Hepatocyte (in vitro differentiated cells): ENCODE data around the gene ZDHHC14. TPM values are rescaled to one million over a fixed set of nuclear protein-coding genes. Genes with fewer than 3 reads are reported as not detected.
"Not testable (repeated sequence)": the region's sequence is repeated elsewhere in the genome, so short reads cannot be mapped to it uniquely, and the experiment has no call there.

Experiments
- DNase-seq: peaks from one replicate; pipeline ENCODE4 v3.0.0-alpha.2; 2016; ENCODE audit warnings: low spot score
- H2AFZ ChIP-seq: fragments of 200-600 bp; sonication (generic); 2 replicates; pipeline ENCODE4 v1.6.0; 2016; ENCODE audit warnings: antibody characterized with exemption, mild to moderate bottlenecking
- H3K27ac ChIP-seq: fragments of 200-600 bp; sonication (generic); 2 replicates; pipeline ENCODE4 v1.5.1; 2016; ENCODE audit warnings: mild to moderate bottlenecking
- H3K27me3 ChIP-seq: fragments of 200-600 bp; sonication (generic); 2 replicates; pipeline ENCODE4 v1.6.1; 2016
- H3K36me3 ChIP-seq: fragments of 200-600 bp; sonication (generic); replicated peaks from 2 replicates; pipeline ENCODE4 v1.5.1; 2016; ENCODE audit warnings: low read depth; ENCODE audit not compliant: insufficient read depth
- H3K4me1 ChIP-seq: fragments of 200-600 bp; sonication (generic); 2 replicates; pipeline ENCODE4 v1.5.1; 2016; ENCODE audit warnings: mild to moderate bottlenecking, moderate library complexity; ENCODE audit not compliant: insufficient read depth
- H3K4me2 ChIP-seq: fragments of 200-600 bp; sonication (generic); 2 replicates; pipeline ENCODE4 v1.6.0; 2016
- H3K4me3 ChIP-seq: fragments of 200-600 bp; sonication (generic); 2 replicates; pipeline ENCODE4 v1.5.1; 2016; ENCODE audit warnings: mild to moderate bottlenecking
- H3K79me2 ChIP-seq: fragments of 200-600 bp; sonication (generic); 2 replicates; pipeline ENCODE4 v1.6.0; 2017; ENCODE audit warnings: mild to moderate bottlenecking
- H3K9me2 ChIP-seq: fragments of 200-600 bp; sonication (generic); replicated peaks from 2 replicates; pipeline ENCODE4 v1.6.0; 2017; ENCODE audit warnings: mild to moderate bottlenecking; ENCODE audit not compliant: insufficient read depth
- H3K9me3 ChIP-seq: fragments of 200-600 bp; sonication (generic); 2 replicates; pipeline ENCODE4 v1.5.1; 2016; ENCODE audit warnings: low read depth, mild to moderate bottlenecking
- H4K20me1 ChIP-seq: fragments of 200-600 bp; sonication (generic); 2 replicates; pipeline ENCODE4 v1.6.0; 2016; ENCODE audit warnings: mild to moderate bottlenecking; ENCODE audit not compliant: insufficient read depth, poor library complexity, severe bottlenecking
- CTCF ChIP-seq: fragments of 200-600 bp; sonication (generic); IDR thresholded peaks from 2 replicates; pipeline ENCODE4 v1.5.1; 2016; ENCODE audit warnings: antibody characterized with exemption, mild to moderate bottlenecking; ENCODE audit not compliant: poor library complexity
- EZH2 ChIP-seq: fragments of 200-600 bp; sonication (generic); IDR thresholded peaks from 2 replicates; pipeline ENCODE4 v1.6.1; 2016; ENCODE audit warnings: antibody characterized with exemption, mild to moderate bottlenecking, borderline replicate concordance
- EZH2phosphoT487 ChIP-seq: fragments of 200-600 bp; sonication (generic); IDR thresholded peaks from one replicate; pipeline ENCODE4 v1.6.1; 2018; ENCODE audit warnings: antibody characterized with exemption, mild to moderate bottlenecking, low read depth, moderate library complexity; ENCODE audit not compliant: unreplicated experiment, severe bottlenecking
- WGBS: methylation state at CpG from one replicate; pipeline ENCODE4 v1.1.6; 2016; ENCODE audit warnings: low lambda C conversion rate; ENCODE audit errors: missing lambda C conversion rate; 5-methylcytosine and 5-hydroxymethylcytosine counted together
- polyA plus RNA-seq: library from polyadenylated mRNA; unstranded; fragments of >200 nt; fragmentation: Nextera tagmentation; extraction: Ambion mirVana; gene quantifications from 2 replicates; pipeline ENCODE4 v1.2.1, GENCODE V29; 2016
- total RNA-seq: library from RNA; depleted of rRNA; stranded (reverse); fragments of >200 nt; gene quantifications from 2 replicates; pipeline ENCODE4 v1.2.3, GENCODE V29; 2014

ZDHHC14 gene
- total and polyA plus RNA-seq, 2 experiments from 2014 or later: 11.8 to 25.2 TPM

- Histone ChIP-seq H3K4me3 (no peak overlapping the region), H3K79me2 (peaks cover 41% of the 10 kb centered on the region), H3K9me2 (no peaks in the 10 kb centered on the region), H3K27me3 (no peaks in the 10 kb centered on the region), H3K9me3 (peaks cover 10% of the 10 kb centered on the region), H3K4me1 (peaks cover 11% of the 10 kb centered on the region), H4K20me1 (no peaks in the 10 kb centered on the region), H3K36me3 (no peaks in the 10 kb centered on the region), H2AFZ (no peak overlapping the region), H3K4me2 (peak overlapping the region; percentile 51), H3K27ac (peak overlapping the region; percentile 90)
- WGBS: 71% methylated on average over 14 of the region's 14 CpGs
- TF ChIP-seq EZH2 (no peak), CTCF (no peak), EZH2phosphoT487 (no peak)
- DNase-seq: peak; percentile 64
Measured at GRCh38 chr6:157392927-157393668, 12.1 kb downstream of the ZDHHC14 start.

DNA sequence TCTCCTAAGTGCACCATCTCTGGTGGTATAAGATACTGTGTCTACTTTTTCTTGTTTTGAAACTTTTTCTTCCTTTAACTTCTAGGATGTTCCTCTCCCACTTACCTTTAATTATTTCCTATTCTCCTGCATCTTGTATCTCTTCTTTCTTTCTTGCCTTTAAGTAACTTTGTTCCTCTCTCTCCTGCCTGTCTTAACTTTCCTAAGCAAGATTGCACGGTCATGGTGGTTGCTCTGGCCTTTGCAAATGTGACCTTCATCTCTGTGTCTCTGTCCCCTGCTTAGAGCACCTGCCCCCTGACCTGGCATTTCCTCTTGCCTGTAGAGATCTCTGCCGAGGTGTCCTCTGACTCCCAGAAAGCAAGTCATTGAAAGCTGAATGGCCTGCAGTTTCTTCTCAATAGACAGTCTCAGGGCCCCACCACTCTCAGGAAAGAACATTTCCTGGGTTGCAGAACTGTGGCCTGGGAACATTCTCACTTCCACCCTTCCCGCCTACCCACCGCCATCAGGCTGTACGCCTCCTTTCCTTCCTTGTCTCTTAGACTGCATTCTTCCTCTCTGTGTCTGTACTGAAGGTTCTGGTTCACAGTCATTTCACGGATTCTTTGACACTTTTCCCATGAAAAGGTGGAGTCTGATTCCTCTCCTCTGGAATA is 12.8 kb downstream of the ZDHHC14 start:
- peaks cover 41% of the 10 kb centered on the region for H3K79me2 ChIP-seq
- WGBS: 90% methylated on average over 6 of the region's 6 CpGs
- peak overlapping the region; percentile 90 for H3K27ac ChIP-seq

GRCh38 chr6:157395199-157395598 is 14.2 kb downstream of the ZDHHC14 start:
- peaks cover 11% of the 10 kb centered on the region for H3K4me1 ChIP-seq

More for the DNA sequence above, 12.8 kb downstream of the ZDHHC14 start:
- no peaks in the 10 kb centered on the region for H4K20me1 ChIP-seq
- H3K36me3 ChIP-seq: no peaks in the 10 kb centered on the region
- no peak overlapping the region for H3K4me3 ChIP-seq
- no peak for TF ChIP-seq CTCF
- no peak for TF ChIP-seq EZH2phosphoT487
- TF ChIP-seq EZH2: no peak
- H3K9me3 ChIP-seq: peaks cover 10% of the 10 kb centered on the region
- no peaks in the 10 kb centered on the region for H3K27me3 ChIP-seq
- peaks cover 11% of the 10 kb centered on the region for H3K4me1 ChIP-seq
- no peaks in the 10 kb centered on the region for H3K9me2 ChIP-seq
- no peak for DNase-seq
- H3K4me2 ChIP-seq: peak overlapping the region; percentile 51
- no peak overlapping the region for H2AFZ ChIP-seq

DNA sequence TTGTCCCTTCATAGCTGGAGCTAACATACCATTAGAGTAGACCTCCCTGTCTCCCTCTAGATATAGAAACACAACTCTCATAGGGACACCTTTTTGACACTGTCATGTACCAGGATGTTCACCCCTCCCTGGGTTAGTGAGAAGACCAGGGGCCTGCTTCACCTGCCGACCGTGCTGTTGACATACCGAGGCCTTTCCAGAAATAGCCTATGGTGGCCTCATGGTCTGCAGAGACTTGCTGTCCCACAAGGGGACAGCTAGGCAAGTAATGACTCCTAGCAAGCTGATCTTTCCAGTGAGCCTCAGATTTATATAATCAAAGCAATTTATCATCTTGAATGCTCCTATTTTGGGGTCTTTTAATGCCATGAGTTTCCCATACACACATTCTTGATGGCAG is 15.0 kb downstream of the ZDHHC14 start:
- H3K79me2 ChIP-seq: peaks cover 31% of the 10 kb centered on the region
- H4K20me1 ChIP-seq: no peaks in the 10 kb centered on the region
- H3K36me3 ChIP-seq: no peaks in the 10 kb centered on the region
- no peak overlapping the region for H3K4me2 ChIP-seq
- no peak overlapping the region for H3K27ac ChIP-seq
- no peaks in the 10 kb centered on the region for H3K9me3 ChIP-seq
- H3K27me3 ChIP-seq: no peaks in the 10 kb centered on the region
- no peak for TF ChIP-seq EZH2
- TF ChIP-seq CTCF: no peak
- no peak for TF ChIP-seq EZH2phosphoT487
- no peak overlapping the region for H2AFZ ChIP-seq
- no peaks in the 10 kb centered on the region for H3K9me2 ChIP-seq
- DNase-seq: no peak
- peaks cover 11% of the 10 kb centered on the region for H3K4me1 ChIP-seq
- no peak overlapping the region for H3K4me3 ChIP-seq
- 73% methylated on average over 3 of the region's 3 CpGs for WGBS

More at GRCh38 chr6:157395199-157395598, 14.2 kb downstream of the ZDHHC14 start:
- not testable (repeated sequence) for H3K36me3 ChIP-seq, H2AFZ ChIP-seq, H3K4me2 ChIP-seq, H3K27ac ChIP-seq, H4K20me1 ChIP-seq, H3K4me3 ChIP-seq, H3K27me3 ChIP-seq, DNase-seq, H3K9me3 ChIP-seq, H3K9me2 ChIP-seq
- WGBS: 95% methylated on average over 11 of the region's 11 CpGs
- H3K79me2 ChIP-seq: peaks cover 36% of the 10 kb centered on the region
